Kasumi-1 (cell line): ENCODE measurements around the gene PTCH1.
A peak's percentile ranks its signal among the peaks of the same experiment; 100 is the strongest.

Source experiments
- DNase-seq, 2 experiments: peaks; one replicate each; lab custom pipeline; 2025; lab: John Stamatoyannopoulos, UW

PTCH1 gene

GRCh38 chr9:95440447-95440846 lies 76.3 kb downstream of the PTCH1 start:
- DNase-seq = no peak

- DNase-seq = no peak
These were observed 78.0 kb downstream of the PTCH1 start for GRCh38 chr9:95438561-95439357.

- DNase-seq = no peak
These were observed 79.2 kb downstream of the PTCH1 start for GRCh38 chr9:95437559-95437958.

DNA sequence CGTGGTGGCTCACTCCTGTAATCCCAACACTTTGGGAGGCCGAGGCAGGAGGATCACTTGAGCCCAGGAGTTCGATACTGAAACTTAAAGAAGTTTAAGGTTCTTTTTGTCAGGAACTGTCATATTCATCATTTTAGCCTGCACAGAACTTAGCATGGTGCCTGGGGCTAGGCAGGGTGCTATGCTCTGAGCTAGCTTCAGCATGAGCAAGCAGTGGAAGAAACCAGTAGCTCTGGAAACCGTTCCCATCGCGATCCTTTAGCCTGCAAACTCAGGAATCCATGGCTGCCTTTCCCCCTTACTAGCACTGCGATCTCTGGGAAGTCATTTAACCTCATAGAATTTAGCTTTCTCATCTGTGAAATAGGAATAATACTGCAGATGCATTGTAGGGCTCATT lies 80.4 kb downstream of the PTCH1 start:
- DNase-seq = no peak

DNA sequence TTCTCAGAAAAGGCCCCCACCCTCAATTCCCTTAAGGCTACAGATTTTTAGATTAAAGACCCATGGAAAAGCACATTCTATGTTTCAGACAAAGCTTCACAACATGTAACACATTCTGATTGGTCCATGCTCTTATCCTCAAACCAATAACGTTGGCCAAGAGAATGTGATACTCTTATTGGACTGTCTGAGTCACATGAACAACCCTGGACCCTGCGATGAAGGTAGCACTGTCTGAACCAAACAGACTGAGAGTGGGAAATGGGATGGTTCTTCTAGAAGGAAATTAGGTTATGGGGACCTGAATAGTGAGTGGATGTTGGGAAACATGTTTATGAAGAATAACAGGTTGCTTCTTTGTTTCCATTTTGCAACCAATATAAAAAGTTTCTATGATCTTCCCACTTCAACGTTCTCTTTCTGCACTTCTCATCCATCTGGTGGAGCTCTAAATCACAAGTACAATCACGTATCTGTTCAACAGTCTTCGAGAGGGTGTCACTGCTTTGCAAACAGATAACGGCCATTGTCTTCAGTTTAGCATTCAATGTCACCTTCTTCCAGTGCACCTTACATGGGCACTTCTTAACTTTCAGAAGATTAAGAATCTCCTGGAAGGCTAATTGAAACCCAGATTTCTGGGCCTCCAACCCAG lies 81.6 kb downstream of the PTCH1 start:
- DNase-seq = no peak

DNA sequence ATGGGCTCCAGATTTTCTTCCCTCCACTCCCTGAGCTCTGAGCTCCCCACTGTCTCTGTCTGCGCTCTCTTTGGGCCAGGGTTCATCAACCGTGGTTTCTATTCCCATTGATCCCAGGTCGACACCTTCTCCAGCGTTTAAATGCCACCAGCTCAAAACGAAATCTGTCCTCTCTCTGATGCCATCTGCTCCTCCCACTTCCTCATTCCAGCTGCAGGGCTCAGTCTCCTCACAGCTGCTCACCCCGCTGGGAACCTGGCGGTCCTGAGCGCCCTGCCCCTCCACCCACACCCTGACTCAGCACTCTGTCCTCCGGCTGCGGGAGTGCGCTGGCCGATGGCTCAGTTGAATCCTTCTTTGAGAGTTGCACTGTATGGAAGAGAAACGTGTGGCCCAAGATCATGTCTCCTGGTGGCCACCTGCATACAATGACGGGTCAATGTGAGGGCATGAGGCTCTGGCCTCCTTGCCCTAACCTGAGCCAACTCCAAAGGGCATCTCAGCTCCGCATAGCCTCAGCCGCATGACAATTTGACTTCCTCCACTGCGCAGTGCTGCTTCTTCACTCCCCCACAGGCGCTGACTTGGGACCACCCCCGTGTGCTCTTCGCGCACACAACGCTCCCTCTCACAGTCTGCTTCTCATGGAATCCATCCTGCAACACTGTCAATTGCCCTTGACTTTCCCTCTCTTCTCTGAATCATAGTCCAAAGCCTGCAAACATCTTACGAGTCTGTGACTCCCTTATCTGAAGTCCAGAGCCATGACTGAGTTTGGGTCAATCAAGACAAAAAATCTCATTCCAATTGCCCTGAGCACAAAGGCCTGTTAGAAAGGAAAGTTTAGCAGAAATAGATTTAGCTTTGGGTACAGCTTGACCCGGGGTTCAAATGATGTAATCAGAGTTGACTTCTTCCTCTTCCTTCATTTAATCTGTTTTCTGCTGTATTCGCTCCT lies 82.4 kb downstream of the PTCH1 start:
- DNase-seq = no peak

DNA sequence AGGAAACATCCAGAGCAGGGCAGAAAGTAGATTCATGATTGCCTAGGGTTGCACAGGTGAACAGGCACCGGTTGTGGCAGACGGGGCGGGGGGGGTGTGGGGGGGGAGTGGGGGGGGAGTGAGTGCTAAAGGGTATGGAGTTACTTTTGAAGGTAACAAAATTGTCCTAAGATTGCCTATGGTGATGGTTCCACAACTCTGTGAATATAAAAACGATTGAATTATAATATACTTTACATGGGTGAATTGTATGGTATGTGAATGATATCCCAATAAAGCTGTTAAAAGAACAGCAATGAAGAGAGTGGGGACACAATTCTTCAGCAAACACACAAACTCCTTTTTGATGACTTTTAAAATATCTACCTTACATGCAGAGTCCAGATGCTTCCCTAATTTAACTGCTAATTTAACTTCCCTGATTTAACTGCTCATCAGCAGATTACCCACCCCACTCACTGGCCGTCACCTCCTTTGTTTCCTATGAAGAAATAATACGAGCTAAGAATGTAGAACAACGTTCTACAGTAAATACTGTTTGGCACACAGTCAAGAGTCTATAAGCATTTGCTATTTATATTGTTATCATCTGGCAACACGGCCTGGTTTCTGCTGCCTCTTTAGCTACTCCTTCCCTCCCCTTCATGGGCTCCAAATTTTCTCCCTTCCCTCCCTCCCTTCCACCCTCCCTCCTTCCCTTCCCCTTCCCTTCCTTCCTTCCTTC lies 83.5 kb downstream of the PTCH1 start:
- no peak for DNase-seq

DNA sequence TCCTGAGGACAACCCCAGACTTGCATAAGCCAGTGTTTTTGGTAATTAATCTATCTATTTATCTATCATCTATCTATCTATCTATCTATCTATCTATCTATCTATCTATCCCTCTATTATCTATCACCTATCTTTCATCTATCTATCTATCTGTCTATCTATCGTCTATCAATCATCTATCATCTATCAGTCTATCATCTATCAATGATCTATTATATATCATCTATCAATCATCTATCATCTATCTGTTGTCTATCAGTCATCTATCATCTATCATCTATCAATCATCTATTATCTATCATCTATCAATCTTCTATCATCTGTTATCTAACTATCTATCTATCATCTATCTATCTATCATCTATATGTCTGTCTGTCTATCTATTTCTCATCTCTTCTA lies 85.5 kb downstream of the PTCH1 start:
- no peak for DNase-seq

- DNase-seq = no peak
These were observed 86.7 kb downstream of the PTCH1 start for GRCh38 chr9:95429948-95430620.

DNA sequence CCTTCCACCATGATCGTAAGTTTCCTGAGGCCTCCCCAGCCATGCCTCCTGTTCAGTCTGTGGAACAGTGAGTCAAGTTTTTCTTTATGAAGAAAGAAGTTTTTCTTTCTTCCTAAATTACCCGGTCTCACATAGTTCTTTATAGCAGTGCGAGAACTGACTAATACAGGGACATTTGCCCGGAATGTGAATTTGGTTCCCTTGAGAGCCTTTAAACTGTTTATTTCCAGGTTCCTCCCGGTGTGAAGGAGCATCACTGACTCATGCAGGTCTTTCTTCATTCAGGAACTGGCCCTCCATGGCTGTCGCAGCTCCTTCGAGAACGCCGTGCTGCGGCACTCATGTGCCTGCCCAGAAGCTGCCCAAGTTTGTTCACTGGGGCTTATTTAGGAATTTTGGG lies 87.7 kb downstream of the PTCH1 start:
- no peak for DNase-seq

GRCh38 chr9:95425910-95426551 lies 90.7 kb downstream of the PTCH1 start:
- DNase-seq = no peak

GRCh38 chr9:95422650-95423049 lies 94.1 kb downstream of the PTCH1 start:
- DNase-seq = no peak

GRCh38 chr9:95420518-95420917 lies 96.3 kb downstream of the PTCH1 start:
- no peak for DNase-seq

DNA sequence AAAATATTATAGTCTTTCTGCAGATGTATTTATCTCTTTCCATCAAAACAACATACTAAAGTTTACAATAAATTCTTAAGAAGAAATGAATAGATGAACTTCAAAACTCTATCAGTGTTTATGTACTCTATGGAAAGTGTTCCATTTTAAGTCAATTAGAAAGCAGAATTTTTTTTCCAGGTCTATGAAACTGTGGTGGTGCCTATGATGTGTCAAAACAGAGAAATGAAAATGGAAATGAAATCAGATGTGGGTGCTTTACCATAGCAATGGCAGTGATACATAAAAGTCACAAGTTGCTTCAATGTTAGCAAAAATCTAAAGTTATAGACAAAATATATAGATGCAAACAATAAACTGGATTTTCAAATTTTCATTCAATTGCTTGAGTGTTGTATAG lies 97.3 kb downstream of the PTCH1 start:
- DNase-seq = no peak

DNA sequence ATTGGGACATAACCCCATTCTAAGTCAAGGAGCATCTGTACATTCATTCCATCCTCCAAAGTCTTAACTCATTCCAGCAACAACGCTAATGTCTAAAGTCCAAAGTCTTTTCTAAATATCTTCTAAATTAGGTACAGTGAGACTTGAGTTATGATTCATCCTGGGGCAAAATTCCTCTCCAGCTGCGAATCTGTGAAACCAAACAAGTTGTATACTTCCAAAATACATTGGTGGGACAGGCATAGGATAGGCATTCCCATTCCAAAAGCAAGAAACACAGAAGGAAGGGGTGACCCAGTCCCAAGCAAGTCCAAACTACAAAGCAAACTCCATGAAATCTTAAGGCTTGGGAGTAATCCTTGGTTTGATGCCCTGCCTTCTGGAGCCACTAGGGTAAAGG lies 101.6 kb downstream of the PTCH1 start:
- no peak for DNase-seq

GRCh38 chr9:95413793-95414192 lies 103.0 kb downstream of the PTCH1 start:
- DNase-seq = no peak

DNA sequence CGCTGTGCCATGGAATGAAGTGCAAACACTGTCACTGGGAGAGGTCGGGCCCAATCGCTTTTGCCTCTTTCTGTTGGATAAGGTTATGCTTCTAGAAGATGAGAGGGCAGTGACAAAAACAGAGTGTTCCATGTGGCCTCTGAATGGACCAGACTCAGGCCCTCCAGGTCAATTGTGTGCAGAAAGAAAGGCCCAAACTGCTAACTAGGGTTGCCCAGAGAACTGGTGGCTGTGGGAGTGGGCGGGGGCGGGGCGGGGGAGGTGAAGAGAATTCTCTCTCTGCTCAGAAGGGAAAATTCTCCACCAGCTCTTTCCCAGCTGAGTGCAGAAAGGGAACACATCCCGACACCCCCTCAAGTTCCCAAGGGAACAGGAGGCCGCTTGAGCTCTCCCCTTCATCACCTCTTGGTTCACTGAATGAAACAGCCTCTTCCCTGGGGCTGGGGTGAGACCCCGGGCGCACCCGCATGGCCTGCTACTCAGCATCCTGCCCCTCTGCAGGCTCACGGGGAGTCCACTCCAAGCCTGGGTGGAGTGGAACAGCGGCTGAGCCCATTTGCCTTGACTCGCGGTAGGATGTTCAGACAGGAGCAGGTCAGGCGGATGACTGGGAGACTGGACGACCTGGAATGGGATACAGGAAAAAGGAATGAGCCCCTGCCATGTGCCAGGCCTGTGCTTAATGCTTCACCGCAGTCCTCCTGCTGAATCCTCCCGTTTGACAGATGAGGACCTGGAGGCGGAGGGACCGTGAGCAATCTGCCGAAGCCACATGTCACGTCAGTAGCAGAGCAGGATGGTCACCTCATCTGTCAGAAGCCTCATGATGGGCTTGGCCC lies 105.5 kb downstream of the PTCH1 start:
- DNase-seq = no peak

DNA sequence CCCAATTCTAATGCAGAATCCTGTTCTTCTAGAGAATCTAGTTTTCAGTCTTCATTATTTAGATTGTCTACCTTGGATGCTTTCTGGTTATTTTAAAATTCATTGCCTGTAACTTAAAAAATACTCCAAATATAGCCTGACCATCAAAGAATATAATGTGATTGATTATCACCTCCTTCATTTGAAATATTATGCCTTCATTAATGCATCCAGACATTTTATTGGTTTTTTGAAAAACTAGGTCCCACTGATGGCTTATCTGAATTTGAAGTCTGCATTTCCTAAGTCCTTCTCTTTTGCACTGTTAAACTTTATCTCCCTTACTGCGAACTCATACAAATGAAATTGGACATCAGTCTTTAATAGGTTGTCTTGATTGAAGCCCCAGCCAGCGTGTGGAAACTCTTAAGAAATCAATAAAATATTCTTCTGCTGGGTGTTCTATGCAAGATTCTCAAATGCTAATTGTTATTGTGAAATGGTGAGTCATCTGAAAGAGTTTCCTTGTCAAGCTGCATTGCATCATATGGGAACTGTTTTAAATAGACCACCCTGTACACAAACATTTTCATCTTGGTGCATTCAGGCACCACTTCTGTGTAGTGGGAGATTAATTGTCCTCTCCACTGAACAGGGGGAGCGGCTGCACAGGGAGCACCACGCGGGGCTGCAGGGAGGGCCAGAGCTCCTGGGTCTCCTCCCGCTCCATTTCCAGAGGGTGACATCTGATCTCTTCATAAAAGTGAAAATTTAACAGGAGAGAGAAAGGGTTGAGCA lies 106.9 kb downstream of the PTCH1 start:
- DNase-seq = peak; percentile 51 to 57

DNA sequence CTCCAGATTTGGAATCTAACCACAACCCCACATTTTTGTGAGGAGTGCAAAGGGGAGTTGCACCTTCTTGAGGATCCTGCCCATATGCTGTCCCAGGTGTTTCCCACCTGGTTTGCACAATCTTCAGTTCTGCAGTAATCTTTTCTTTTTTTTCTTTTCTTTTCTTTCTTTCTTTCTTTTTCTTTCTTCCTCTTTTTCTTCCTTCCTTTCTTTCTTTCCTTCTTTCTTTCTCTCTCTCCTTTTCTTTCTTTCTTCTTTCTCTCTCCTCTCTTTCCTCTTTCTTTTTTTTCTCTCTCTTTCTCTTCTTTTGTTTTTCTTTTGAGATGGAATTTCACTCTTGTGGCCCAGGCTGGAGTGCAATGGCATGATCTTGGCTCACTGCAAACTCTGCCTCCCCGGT lies 109.2 kb downstream of the PTCH1 start:
- no peak for DNase-seq
